Immature natural killer cell (primary cell): ENCODE data around the gene PMVK. TPM values are rescaled to one million over a fixed set of nuclear protein-coding genes. Genes with fewer than 3 reads are reported as not detected.

Source experiments
- DNase-seq, 3 donors: peaks; one replicate each; pipeline ENCODE4 v3.0.0; 2022; ENCODE audit warnings: mixed read lengths in 1 of 3
- H3K27ac Mint-ChIP-seq, 6 donors: one replicate each; pipeline ENCODE4 v1.8.0; 2020; ENCODE audit warnings: mixed read lengths in 6 of 6, mild to moderate bottlenecking in 5 of 6, inconsistent platforms in 4 of 6, moderate library complexity in 3 of 6
- H3K27me3 Mint-ChIP-seq, 3 donors: one replicate each; pipeline ENCODE4 v1.8.0; 2020 to 2021; ENCODE audit warnings: low read depth in 3 of 3, mild to moderate bottlenecking in 3 of 3, mixed read lengths in 3 of 3, moderate library complexity in 3 of 3, inconsistent platforms in 1 of 3
- H3K36me3 Mint-ChIP-seq, 3 donors: one replicate each; pipeline ENCODE4 v1.8.0; 2020; ENCODE audit warnings: mixed read lengths in 3 of 3, inconsistent platforms in 2 of 3, mild to moderate bottlenecking in 2 of 3
- H3K4me1 Mint-ChIP-seq, 2 donors: one replicate each; pipeline ENCODE4 v1.8.0; 2020; ENCODE audit warnings: inconsistent platforms in 2 of 2, mild to moderate bottlenecking in 2 of 2, mixed read lengths in 2 of 2, moderate library complexity in 1 of 2
- H3K4me3 Mint-ChIP-seq, 5 donors: one replicate each; pipeline ENCODE4 v1.8.0; 2020; ENCODE audit warnings: mild to moderate bottlenecking in 5 of 5, mixed read lengths in 5 of 5, inconsistent platforms in 3 of 5, moderate library complexity in 3 of 5
- H3K9me3 Mint-ChIP-seq, 6 donors: one replicate each; pipeline ENCODE4 v1.8.0; 2020; ENCODE audit warnings: mild to moderate bottlenecking in 6 of 6, mixed read lengths in 6 of 6, inconsistent platforms in 4 of 6, moderate library complexity in 3 of 6
- polyA plus RNA-seq, 3 donors: library from polyadenylated mRNA; unstranded; fragments of 300-500 nt; fragmentation: Illumina TruSeq; gene quantifications; one replicate each; pipeline ENCODE4 v1.2.3, GENCODE V29; 2021

Gene PMVK
- polyA plus RNA-seq, 3 donors from 2014 or later = 52.5 to 53.8 (median 53.6) TPM

- Mint-ChIP-seq H3K36me3 (no peaks in the 10 kb centered on the region), H3K9me3 (no peaks in the 10 kb centered on the region), H3K4me3 (peak overlapping the region in 1 of 5 donors; percentile 15), H3K4me1 (peaks cover 8 to 22% of the 10 kb centered on the region in 2 donors), H3K27me3 (peaks cover 0 to 1% (median 0%) of the 10 kb centered on the region in 3 donors), H3K27ac (peak overlapping the region in 2 of 6 donors; percentile 78 to 85)
- DNase-seq = no peak
Observed at GRCh38 chr1:154972213-154972516, 35.6 kb upstream of the PMVK start.

DNA sequence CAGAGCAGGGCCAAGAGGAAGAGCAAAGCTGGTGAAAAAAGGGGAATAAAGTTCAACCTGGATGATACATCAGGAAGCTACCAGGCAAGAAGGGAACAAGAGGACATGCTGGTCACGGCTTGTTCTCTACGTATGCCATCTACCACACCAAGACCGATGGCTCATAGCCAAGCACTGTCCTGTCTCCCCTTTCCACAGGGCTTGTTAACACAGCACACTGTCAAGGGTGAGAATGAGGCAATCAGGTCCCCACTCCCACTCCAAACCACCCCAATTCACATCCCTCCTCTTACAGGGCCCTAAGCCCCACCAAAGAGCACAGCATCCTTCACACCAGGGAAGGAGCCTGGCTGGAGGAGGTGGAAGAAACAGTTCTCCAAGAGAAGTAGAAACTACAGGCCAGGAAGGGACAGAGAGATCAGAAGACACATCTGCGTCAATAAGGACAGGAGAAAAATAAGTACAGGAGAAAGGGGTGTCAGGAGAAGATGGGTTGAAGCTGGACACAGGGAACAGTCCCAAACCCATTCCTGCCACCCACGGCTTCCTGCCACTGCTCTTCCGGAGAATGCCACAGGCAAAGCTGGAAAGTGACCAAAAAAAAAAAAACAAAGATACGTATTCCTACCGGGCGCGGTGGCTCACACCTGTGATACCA, 35.0 kb upstream of the PMVK start:
- H3K27ac Mint-ChIP-seq = peak overlapping the region; percentile 3 to 74 (median 48)
- no peaks in the 10 kb centered on the region for H3K9me3 Mint-ChIP-seq
- peak overlapping the region; percentile 2 to 62 (median 50) for H3K4me3 Mint-ChIP-seq
- H3K36me3 Mint-ChIP-seq = no peaks in the 10 kb centered on the region
- peaks cover 0 to 1% (median 0%) of the 10 kb centered on the region in 3 donors for H3K27me3 Mint-ChIP-seq
- H3K4me1 Mint-ChIP-seq = peaks cover 8 to 22% of the 10 kb centered on the region in 2 donors
- DNase-seq = no peak

DNA sequence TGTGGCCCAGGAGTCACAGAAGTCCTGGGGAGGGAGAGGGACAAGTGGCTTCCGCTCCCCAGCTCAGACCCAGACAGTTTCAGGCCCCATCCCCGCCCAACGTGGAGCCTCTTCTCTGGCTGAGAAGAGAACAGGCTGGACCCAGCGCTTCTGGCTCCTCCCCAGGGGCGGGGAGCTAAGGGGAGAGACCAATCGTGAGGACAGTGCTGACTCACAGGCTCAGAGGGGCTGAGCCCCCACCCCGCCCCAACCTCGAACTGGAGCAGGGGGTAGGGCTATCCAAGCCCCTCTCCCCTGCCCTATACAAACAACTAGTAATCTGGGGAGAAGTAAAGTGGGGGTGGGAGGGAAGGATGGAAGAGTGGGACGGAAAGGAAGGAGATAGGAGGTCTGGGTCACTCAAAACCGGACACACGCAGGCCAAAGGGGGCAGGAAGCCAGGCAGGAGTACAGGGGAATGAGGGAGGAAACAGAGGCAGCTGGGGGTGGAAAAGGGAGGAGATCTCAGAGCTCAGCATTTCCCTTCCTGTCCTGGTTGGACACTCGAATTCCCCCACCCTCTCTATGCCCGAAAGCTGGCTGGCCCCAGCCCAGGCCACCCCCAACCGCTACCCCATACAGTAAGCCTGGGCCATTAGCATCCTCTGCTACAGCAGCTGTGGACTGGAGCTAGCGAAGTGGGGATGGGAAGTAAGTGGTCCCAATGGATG, 34.3 kb upstream of the PMVK start, which contains the start of gene SHC1:
TSS of gene SHC1 (minus strand) at position 117 of the 710 bp plus-strand sequence. CDS start 221 bp downstream, outside the sequence.
- H3K27ac Mint-ChIP-seq = peak within 1 kb of the TSS; percentile 33 to 74 (median 48)
- no peaks in the 10 kb centered on the region for H3K9me3 Mint-ChIP-seq
- no peak for DNase-seq
- peaks cover 0 to 1% (median 0%) of the 10 kb centered on the region in 3 donors for H3K27me3 Mint-ChIP-seq
- H3K36me3 Mint-ChIP-seq = no peaks in the 10 kb centered on the region
- H3K4me3 Mint-ChIP-seq = peak within 1 kb of the TSS; percentile 2 to 62 (median 50)
- H3K4me1 Mint-ChIP-seq = peaks cover 8 to 22% of the 10 kb centered on the region in 2 donors

- H3K36me3 Mint-ChIP-seq = peaks cover 0 to 3% (median 0%) of the 10 kb centered on the region in 3 donors
- H3K27me3 Mint-ChIP-seq = peaks cover 0 to 1% (median 0%) of the 10 kb centered on the region in 3 donors
- no peak overlapping the region for H3K4me3 Mint-ChIP-seq
- peak overlapping the region in 1 of 6 donors; percentile 47 for H3K27ac Mint-ChIP-seq
- H3K9me3 Mint-ChIP-seq = no peaks in the 10 kb centered on the region
- DNase-seq = no peak
- peaks cover 8 to 22% of the 10 kb centered on the region in 2 donors for H3K4me1 Mint-ChIP-seq
Observed at GRCh38 chr1:154969860-154970452, 33.4 kb upstream of the PMVK start.

DNA sequence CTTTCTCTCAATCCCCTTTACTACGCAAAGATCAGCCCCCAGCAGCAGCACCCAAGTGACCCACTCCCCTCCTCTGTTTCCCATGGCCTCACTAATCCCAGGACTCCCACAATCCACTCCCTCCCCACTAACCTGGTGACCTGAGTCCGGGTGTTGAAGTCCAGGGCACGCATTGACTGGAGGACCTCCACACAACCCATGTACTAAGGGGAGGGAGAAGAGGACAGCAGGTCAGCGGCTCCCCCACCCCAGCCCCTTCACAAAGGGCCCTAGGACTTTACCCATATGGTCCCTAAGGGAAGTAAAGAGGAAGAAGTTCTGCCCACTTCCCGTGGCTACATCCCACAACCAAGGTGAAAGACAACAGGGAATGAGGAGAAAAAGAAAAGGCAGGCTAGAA, 32.7 kb upstream of the PMVK start:
- Mint-ChIP-seq H3K4me3 (no peak overlapping the region), H3K4me1 (peaks cover 8 to 22% of the 10 kb centered on the region in 2 donors), H3K27me3 (peaks cover 0 to 1% (median 0%) of the 10 kb centered on the region in 3 donors), H3K9me3 (no peaks in the 10 kb centered on the region), H3K36me3 (peaks cover 0 to 7% (median 3%) of the 10 kb centered on the region in 3 donors), H3K27ac (peak overlapping the region in 2 of 6 donors; percentile 23 to 38)
- DNase-seq = no peak

DNA sequence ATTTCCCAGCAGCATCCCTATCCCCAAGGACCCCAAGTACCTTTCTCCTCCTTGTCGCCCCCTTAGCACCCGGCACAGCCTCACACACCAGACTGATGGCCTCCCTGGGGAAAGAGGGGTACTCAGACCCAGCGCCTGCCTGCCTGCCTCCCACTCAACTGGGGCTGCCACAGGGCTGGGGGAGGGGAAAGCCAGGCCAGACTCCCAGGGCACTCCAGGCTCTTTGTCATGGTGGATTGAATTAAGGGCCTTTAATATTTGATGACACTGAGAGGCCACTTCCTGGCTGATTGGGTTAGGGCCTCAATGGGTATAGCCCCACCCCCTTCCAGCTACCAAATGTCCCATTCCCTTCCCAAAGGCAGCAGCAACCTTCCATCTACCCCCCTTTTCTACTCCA, 32.2 kb upstream of the PMVK start:
- Mint-ChIP-seq H3K27me3 (peaks cover 0 to 1% (median 0%) of the 10 kb centered on the region in 3 donors), H3K4me1 (peaks cover 8 to 25% of the 10 kb centered on the region in 2 donors), H3K36me3 (peaks cover 0 to 9% (median 6%) of the 10 kb centered on the region in 3 donors), H3K9me3 (no peaks in the 10 kb centered on the region), H3K27ac (peak overlapping the region in 2 of 6 donors; percentile 35 to 36), H3K4me3 (no peak overlapping the region)
- DNase-seq = no peak

DNA sequence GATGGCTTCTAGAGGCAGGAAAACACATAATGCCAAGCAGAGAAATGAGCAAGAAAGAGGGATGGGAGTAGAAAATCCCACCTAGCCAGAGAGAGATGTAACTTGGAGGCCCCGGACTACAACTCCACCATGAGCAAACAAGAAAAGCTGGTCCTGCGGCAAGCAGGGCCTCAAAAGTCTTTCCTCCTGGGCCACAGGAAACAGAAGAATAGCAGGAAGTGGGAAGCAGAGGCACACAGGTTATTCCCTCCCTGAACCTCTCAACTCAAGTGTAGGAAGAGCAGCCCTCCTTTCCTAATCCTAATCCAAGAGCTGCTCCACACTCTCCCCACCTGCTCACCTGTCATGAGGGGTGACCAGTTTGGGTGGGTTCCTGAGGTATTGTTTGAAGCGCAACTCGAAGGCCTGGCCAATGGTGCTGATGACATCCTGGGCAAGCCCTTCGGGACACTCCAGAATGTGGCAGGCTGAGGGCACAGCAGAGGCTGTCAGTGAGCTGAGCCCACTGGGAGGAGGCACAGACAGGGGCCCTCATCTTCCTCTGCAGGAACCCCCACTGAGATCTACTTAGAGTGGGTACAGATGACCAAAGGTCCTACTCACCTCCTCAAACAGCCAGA, 30.9 kb upstream of the PMVK start:
- H3K27me3 Mint-ChIP-seq = peaks cover 0 to 2% (median 1%) of the 10 kb centered on the region in 3 donors
- peaks cover 0 to 11% (median 10%) of the 10 kb centered on the region in 3 donors for H3K36me3 Mint-ChIP-seq
- no peak overlapping the region for H3K4me3 Mint-ChIP-seq
- peak overlapping the region in 1 of 6 donors; percentile 23 for H3K27ac Mint-ChIP-seq
- no peak for DNase-seq
- H3K9me3 Mint-ChIP-seq = no peaks in the 10 kb centered on the region
- peaks cover 14 to 29% of the 10 kb centered on the region in 2 donors for H3K4me1 Mint-ChIP-seq

- Mint-ChIP-seq H3K9me3 (no peaks in the 10 kb centered on the region), H3K4me1 (peaks cover 20 to 22% of the 10 kb centered on the region in 2 donors), H3K36me3 (peaks cover 0 to 11% (median 10%) of the 10 kb centered on the region in 3 donors), H3K27ac (no peak overlapping the region), H3K4me3 (no peak overlapping the region), H3K27me3 (peaks cover 0 to 2% (median 0%) of the 10 kb centered on the region in 3 donors)
- no peak for DNase-seq
Observed at GRCh38 chr1:154966111-154966510, 29.6 kb upstream of the PMVK start.

DNA sequence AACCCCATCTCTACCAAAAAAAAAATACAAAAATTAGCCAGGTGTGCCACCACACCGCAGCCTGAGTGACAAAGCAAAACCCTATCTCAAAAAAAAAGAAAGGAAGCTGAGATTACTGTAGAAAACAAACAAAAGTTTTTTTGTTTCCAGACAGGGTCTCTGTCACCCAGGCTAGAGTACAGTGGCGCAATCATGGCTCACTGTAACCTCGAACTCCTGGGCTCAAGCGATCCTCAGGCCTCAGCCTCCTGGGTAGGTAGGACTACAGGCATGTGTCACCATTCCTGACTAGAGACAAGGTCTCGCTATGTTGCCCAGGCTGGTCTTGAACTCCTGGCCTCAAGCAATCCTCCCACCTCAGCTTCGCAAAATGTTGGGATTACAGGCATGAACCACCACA, 27.8 kb upstream of the PMVK start:
- H3K27ac Mint-ChIP-seq = peak overlapping the region in 2 of 6 donors; percentile 60 to 64
- H3K27me3 Mint-ChIP-seq = peaks cover 0 to 2% (median 2%) of the 10 kb centered on the region in 3 donors
- DNase-seq = no peak
- H3K4me1 Mint-ChIP-seq = peaks cover 26 to 30% of the 10 kb centered on the region in 2 donors
- H3K9me3 Mint-ChIP-seq = no peaks in the 10 kb centered on the region
- no peak overlapping the region for H3K4me3 Mint-ChIP-seq
- H3K36me3 Mint-ChIP-seq = peaks cover 0 to 11% (median 10%) of the 10 kb centered on the region in 3 donors

DNA sequence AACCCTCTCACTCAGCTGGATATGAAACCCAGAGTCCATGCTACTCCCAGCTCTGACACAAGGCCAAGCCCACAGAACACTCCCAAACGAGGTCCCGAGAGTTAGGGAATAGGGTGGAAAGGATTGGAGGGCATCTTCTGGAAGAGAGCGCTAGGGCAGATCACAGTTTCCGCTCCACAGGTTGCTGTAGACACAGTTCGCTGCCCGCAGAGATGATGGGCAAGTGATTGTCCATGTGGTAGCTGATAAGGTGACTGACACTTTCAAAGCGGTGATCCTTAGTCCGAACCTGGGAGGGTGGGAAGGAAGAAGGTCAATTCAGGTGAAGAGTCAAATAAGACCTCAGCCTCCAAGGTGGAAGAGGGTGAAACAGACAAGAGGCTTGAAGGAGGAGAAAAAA, 27.1 kb upstream of the PMVK start:
- Mint-ChIP-seq H3K36me3 (peaks cover 0 to 11% (median 10%) of the 10 kb centered on the region in 3 donors), H3K27ac (peak overlapping the region in 5 of 6 donors; percentile 11 to 66 (median 35))

DNA sequence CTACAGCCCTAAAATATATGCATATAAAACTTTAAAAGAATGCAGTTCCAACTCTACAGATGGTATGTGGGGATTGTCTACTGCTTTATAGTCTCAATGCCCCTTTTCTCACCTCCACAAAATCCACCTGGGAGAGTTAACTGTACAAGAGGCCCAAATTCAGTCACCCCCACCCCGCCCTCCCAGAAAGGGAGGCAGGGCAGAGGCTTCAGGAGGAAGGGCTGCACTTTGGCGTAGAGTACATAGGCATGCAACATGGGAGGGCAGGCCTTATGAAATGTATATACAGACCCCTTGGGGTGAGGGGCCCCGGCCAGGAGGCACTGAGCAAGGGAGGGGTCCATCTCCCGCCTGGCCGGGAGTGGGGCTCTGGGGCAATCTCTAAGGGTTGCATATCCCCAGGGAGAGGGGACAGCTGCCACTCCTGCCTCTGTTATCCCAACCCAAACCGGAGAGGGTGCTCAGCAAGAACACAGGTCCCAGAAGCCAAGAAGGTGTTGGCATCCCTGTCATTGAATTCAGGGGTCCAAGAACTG, 26.3 kb upstream of the PMVK start:
- DNase-seq = no peak
- Mint-ChIP-seq H3K9me3 (no peaks in the 10 kb centered on the region), H3K27ac (peak overlapping the region; percentile 91 to 95 (median 93)), H3K4me3 (peak overlapping the region; percentile 85 to 90 (median 89)), H3K4me1 (peaks cover 22 to 32% of the 10 kb centered on the region in 2 donors), H3K27me3 (peaks cover 0 to 2% (median 2%) of the 10 kb centered on the region in 3 donors), H3K36me3 (peaks cover 0 to 11% (median 10%) of the 10 kb centered on the region in 3 donors)

More for the DNA sequence above, 27.1 kb upstream of the PMVK start:
- H3K4me3 Mint-ChIP-seq = peak overlapping the region in 1 of 5 donors; percentile 42
- H3K9me3 Mint-ChIP-seq = no peaks in the 10 kb centered on the region
- H3K27me3 Mint-ChIP-seq = peaks cover 0 to 2% (median 2%) of the 10 kb centered on the region in 3 donors
- no peak for DNase-seq
- peaks cover 22 to 30% of the 10 kb centered on the region in 2 donors for H3K4me1 Mint-ChIP-seq

- no peaks in the 10 kb centered on the region for H3K9me3 Mint-ChIP-seq
- peaks cover 0 to 11% (median 10%) of the 10 kb centered on the region in 3 donors for H3K36me3 Mint-ChIP-seq
- H3K4me1 Mint-ChIP-seq = peaks cover 23 to 34% of the 10 kb centered on the region in 2 donors
- H3K27me3 Mint-ChIP-seq = peaks cover 0 to 4% (median 2%) of the 10 kb centered on the region in 3 donors
- no peak for DNase-seq
- peak overlapping the region; percentile 91 to 95 (median 93) for H3K27ac Mint-ChIP-seq
- H3K4me3 Mint-ChIP-seq = peak overlapping the region; percentile 85 to 90 (median 89)
Observed at GRCh38 chr1:154962156-154962749, 25.7 kb upstream of the PMVK start.
